ENCODE measurements around the gene ASL. TPM values are rescaled to one million over a fixed set of nuclear protein-coding genes. Genes with fewer than 3 reads are reported as not detected.

The ASL gene
- total and polyA plus RNA-seq, 10 of the 15 experiments (the other 5 are each of a cell fraction or from before 2014, with no cell fraction given), result 0.66 to 36.7 (median 28.8) TPM

- no peak overlapping the region for H3K4me2 ChIP-seq (ENCODE audit: control insufficient read depth, insufficient read depth)
- ATAC-seq (no peak), DNase-seq (ENCODE audit: low read depth, low spot score) (no peak), FAIRE-seq (no peak)
- H3K36me3 ChIP-seq (ENCODE audit: control insufficient read depth in 2 of 2, insufficient read depth in 2 of 2, low read length in 1 of 2), result no peaks in the 10 kb centered on the region
- TF ChIP-seq, protein P1, sequence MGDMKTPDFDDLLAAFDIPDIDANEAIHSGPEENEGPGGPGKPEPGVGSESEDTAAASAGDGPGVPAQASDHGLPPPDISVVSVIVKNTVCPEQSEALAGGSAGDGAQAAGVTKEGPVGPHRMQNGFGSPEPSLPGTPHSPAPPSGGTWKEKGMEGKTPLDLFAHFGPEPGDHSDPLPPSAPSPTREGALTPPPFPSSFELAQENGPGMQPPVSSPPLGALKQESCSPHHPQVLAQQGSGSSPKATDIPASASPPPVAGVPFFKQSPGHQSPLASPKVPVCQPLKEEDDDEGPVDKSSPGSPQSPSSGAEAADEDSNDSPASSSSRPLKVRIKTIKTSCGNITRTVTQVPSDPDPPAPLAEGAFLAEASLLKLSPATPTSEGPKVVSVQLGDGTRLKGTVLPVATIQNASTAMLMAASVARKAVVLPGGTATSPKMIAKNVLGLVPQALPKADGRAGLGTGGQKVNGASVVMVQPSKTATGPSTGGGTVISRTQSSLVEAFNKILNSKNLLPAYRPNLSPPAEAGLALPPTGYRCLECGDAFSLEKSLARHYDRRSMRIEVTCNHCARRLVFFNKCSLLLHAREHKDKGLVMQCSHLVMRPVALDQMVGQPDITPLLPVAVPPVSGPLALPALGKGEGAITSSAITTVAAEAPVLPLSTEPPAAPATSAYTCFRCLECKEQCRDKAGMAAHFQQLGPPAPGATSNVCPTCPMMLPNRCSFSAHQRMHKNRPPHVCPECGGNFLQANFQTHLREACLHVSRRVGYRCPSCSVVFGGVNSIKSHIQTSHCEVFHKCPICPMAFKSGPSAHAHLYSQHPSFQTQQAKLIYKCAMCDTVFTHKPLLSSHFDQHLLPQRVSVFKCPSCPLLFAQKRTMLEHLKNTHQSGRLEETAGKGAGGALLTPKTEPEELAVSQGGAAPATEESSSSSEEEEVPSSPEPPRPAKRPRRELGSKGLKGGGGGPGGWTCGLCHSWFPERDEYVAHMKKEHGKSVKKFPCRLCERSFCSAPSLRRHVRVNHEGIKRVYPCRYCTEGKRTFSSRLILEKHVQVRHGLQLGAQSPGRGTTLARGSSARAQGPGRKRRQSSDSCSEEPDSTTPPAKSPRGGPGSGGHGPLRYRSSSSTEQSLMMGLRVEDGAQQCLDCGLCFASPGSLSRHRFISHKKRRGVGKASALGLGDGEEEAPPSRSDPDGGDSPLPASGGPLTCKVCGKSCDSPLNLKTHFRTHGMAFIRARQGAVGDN (IDR thresholded peaks at IDR 0.05), result no peak
- TF ChIP-seq CHD1 (IDR thresholded peaks at IDR 0.05; ENCODE audit: low read depth, low read length) (no peak), RUNX3 (IDR thresholded peaks at IDR 0.05; ENCODE audit: low read length) (no peak), ZZZ3 (IDR thresholded peaks at IDR 0.05; ENCODE audit: control insufficient read depth, insufficient read length, low read depth) (no peak), TARDBP (IDR thresholded peaks at IDR 0.05; ENCODE audit: borderline replicate concordance) (no peak), CHD2 (IDR thresholded peaks at IDR 0.05; ENCODE audit: borderline replicate concordance, low read depth, low read length) (no peak), KAT2A (conservative IDR thresholded peaks at IDR 0.05; ENCODE audit: control insufficient read depth, low read depth, low read length) (no peak), ZNF207 (IDR thresholded peaks at IDR 0.05; ENCODE audit: borderline replicate concordance) (no peak)
- no peak overlapping the region for H3K4me3 ChIP-seq
- H3K9ac ChIP-seq (ENCODE audit: control insufficient read depth, insufficient read depth, low read length), result no peak overlapping the region
- in situ Hi-C loops (cut with MboI), result no loop called here
- intact Hi-C loops (cut with micrococcal nuclease; ENCODE audit: unreplicated experiment), result no loop called here
- WGBS (ENCODE audit: insufficient coverage, insufficient replicate concordance, low lambda C conversion rate, missing lambda C conversion rate), result 81% methylated on average over 3 of the region's 3 CpGs
- no peaks in the 10 kb centered on the region for H4K20me1 ChIP-seq (ENCODE audit: control insufficient read depth, insufficient read depth)
- H3K9me3 ChIP-seq (replicated peaks; ENCODE audit: control insufficient read depth, insufficient read depth, low read length), result no peaks in the 10 kb centered on the region
- H2AFZ ChIP-seq (ENCODE audit: control insufficient read depth, low read depth, low read length), result no peak overlapping the region
- BruUV-seq (replicated peaks), result no TSS peak
- no peaks in the 10 kb centered on the region for H3K27me3 ChIP-seq (replicated peaks in 1 of 2; ENCODE audit: control insufficient read depth in 2 of 2, insufficient read depth in 2 of 2, low read length in 1 of 2)
- no peak overlapping the region for H3K27ac ChIP-seq (ENCODE audit: control insufficient read depth, insufficient read depth)
- H3K79me2 ChIP-seq (ENCODE audit: control insufficient read depth, insufficient read depth, low read length), result no peaks in the 10 kb centered on the region
- peaks cover 19% of the 10 kb centered on the region for H3K4me1 ChIP-seq (ENCODE audit: control insufficient read depth, insufficient read depth, low read length)
- ChIA-PET SMC1A (ENCODE audit: uncharacterized antibody, unreplicated experiment) (no interaction called here), RAD21 (ENCODE audit: unreplicated experiment) (no interaction called here), POLR2A (no interaction called here), CTCF (no interaction called here)
These were observed 24.6 kb upstream of the ASL start for GRCh38 chr7:66050990-66051448.

Measured in GM12878 (cell line).